ENCODE measurements around the gene MFAP4. TPM values are rescaled to one million over a fixed set of nuclear protein-coding genes. Genes with fewer than 3 reads are reported as not detected.

MFAP4 gene
- total and polyA plus RNA-seq, 9 of the 15 experiments (the other 6 are each of a cell fraction or from before 2014, with no cell fraction given): 0.07 to 0.24 TPM; not detected in 7

DNA sequence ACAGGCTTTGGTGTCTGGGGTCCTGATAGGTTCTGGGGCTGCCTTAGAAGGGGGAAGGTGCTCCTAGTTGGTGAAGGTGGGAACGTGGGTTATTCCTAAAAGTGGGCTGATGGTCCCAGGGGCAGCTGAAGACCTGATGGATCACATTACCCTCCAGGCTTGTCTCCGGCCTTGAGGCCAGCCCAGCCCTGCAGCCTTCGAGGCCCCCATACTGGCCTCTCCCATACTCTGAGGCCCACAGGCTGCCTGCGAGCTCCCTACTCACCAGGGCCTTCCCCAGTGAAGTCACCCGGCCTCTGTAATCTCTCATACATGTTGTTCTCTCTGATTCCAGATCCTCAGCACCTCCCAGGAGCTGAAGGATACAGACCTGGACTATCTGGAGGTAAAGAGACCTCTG, 26.8 kb upstream of the MFAP4 start:
- no peak for FAIRE-seq
- ChIA-PET POLR2A (no interaction called here), CTCF (ENCODE audit: low intra/inter-chr PET ratio) (no interaction called here)
- intact Hi-C loops (cut with micrococcal nuclease) (no loop called here), in situ Hi-C loops (cut with MboI) (no loop called here)
- Histone ChIP-seq H3K36me3 (ENCODE audit: control insufficient read depth, insufficient read depth, low read length) (no peaks in the 10 kb centered on the region), H3K4me1 (replicated peaks in 1 of 2; ENCODE audit: control insufficient read depth in 2 of 2, insufficient read depth in 2 of 2, low read length in 2 of 2) (no peaks in the 10 kb centered on the region), H3K79me2 (ENCODE audit: control insufficient read depth, insufficient read depth, low read length) (no peaks in the 10 kb centered on the region), H2AFZ (ENCODE audit: low read depth, low read length) (no peak overlapping the region), H3K27ac (ENCODE audit: extremely low read depth, low read depth, low read length) (no peak overlapping the region), H3K9ac (ENCODE audit: insufficient read depth in 1 of 2, low read depth in 2 of 2, low read length in 2 of 2) (no peak overlapping the region), H3K4me3 (no peak overlapping the region), H3K9me3 (replicated peaks; ENCODE audit: control insufficient read depth, insufficient read depth, low read depth, low read length) (no peaks in the 10 kb centered on the region), H4K20me1 (replicated peaks; ENCODE audit: control insufficient read depth, insufficient read depth, low read length) (no peaks in the 10 kb centered on the region), H3K4me2 (ENCODE audit: insufficient read depth, low read length) (no peak overlapping the region), H3K9me1 (ENCODE audit: control insufficient read depth, insufficient read depth, low read length) (no peaks in the 10 kb centered on the region), H3K27me3 (ENCODE audit: control insufficient read depth in 2 of 2, insufficient read depth in 2 of 2, low read length in 2 of 2) (peaks cover 5 to 78% of the 10 kb centered on the region in 2 experiments)
- DNase-seq (ENCODE audit: extremely low read depth in 1 of 4, low spot score in 3 of 4): no peak
- BruUV-seq (replicated peaks): no TSS peak
- 0% methylated on average over 2 of the region's 5 CpGs for WGBS (ENCODE audit: insufficient coverage, low coverage, missing lambda C conversion rate)
- ATAC-seq: no peak
- TF ChIP-seq ZNF3 (CRISPR knock-in tag; IDR thresholded peaks at IDR 0.05) (no peak), PTRF (tag; IDR thresholded peaks at IDR 0.05) (no peak), FOXK1 (CRISPR knock-in tag; IDR thresholded peaks at IDR 0.05; ENCODE audit: borderline replicate concordance) (no peak), IRF2 (CRISPR knock-in tag; IDR thresholded peaks at IDR 0.05) (no peak), ETV1 (tag; conservative IDR thresholded peaks at IDR 0.05; ENCODE audit: low read depth) (no peak), NFYB (IDR thresholded peaks at IDR 0.05; ENCODE audit: extremely low read depth, insufficient read length) (no peak)
- TF ChIP-seq, protein P1, sequence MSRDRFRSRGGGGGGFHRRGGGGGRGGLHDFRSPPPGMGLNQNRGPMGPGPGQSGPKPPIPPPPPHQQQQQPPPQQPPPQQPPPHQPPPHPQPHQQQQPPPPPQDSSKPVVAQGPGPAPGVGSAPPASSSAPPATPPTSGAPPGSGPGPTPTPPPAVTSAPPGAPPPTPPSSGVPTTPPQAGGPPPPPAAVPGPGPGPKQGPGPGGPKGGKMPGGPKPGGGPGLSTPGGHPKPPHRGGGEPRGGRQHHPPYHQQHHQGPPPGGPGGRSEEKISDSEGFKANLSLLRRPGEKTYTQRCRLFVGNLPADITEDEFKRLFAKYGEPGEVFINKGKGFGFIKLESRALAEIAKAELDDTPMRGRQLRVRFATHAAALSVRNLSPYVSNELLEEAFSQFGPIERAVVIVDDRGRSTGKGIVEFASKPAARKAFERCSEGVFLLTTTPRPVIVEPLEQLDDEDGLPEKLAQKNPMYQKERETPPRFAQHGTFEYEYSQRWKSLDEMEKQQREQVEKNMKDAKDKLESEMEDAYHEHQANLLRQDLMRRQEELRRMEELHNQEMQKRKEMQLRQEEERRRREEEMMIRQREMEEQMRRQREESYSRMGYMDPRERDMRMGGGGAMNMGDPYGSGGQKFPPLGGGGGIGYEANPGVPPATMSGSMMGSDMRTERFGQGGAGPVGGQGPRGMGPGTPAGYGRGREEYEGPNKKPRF (IDR thresholded peaks at IDR 0.05; ENCODE audit: low read depth, low read length): no peak
- TF ChIP-seq, protein P2, sequence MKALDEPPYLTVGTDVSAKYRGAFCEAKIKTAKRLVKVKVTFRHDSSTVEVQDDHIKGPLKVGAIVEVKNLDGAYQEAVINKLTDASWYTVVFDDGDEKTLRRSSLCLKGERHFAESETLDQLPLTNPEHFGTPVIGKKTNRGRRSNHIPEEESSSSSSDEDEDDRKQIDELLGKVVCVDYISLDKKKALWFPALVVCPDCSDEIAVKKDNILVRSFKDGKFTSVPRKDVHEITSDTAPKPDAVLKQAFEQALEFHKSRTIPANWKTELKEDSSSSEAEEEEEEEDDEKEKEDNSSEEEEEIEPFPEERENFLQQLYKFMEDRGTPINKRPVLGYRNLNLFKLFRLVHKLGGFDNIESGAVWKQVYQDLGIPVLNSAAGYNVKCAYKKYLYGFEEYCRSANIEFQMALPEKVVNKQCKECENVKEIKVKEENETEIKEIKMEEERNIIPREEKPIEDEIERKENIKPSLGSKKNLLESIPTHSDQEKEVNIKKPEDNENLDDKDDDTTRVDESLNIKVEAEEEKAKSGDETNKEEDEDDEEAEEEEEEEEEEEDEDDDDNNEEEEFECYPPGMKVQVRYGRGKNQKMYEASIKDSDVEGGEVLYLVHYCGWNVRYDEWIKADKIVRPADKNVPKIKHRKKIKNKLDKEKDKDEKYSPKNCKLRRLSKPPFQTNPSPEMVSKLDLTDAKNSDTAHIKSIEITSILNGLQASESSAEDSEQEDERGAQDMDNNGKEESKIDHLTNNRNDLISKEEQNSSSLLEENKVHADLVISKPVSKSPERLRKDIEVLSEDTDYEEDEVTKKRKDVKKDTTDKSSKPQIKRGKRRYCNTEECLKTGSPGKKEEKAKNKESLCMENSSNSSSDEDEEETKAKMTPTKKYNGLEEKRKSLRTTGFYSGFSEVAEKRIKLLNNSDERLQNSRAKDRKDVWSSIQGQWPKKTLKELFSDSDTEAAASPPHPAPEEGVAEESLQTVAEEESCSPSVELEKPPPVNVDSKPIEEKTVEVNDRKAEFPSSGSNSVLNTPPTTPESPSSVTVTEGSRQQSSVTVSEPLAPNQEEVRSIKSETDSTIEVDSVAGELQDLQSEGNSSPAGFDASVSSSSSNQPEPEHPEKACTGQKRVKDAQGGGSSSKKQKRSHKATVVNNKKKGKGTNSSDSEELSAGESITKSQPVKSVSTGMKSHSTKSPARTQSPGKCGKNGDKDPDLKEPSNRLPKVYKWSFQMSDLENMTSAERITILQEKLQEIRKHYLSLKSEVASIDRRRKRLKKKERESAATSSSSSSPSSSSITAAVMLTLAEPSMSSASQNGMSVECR (CRISPR knock-in tag; IDR thresholded peaks at IDR 0.05): no peak
- TF ChIP-seq, protein P3, sequence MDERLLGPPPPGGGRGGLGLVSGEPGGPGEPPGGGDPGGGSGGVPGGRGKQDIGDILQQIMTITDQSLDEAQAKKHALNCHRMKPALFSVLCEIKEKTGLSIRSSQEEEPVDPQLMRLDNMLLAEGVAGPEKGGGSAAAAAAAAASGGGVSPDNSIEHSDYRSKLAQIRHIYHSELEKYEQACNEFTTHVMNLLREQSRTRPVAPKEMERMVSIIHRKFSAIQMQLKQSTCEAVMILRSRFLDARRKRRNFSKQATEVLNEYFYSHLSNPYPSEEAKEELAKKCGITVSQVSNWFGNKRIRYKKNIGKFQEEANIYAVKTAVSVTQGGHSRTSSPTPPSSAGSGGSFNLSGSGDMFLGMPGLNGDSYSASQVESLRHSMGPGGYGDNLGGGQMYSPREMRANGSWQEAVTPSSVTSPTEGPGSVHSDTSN (CRISPR knock-in tag; IDR thresholded peaks at IDR 0.05; ENCODE audit: low read depth): no peak
- TF ChIP-seq, protein P3 (tag; conservative IDR thresholded peaks at IDR 0.05; ENCODE audit: low read depth): no peak
